ENCODE results near the gene DDX55.
"Not testable (repeated sequence)": the region's sequence is repeated elsewhere in the genome, so short reads cannot be mapped to it uniquely, and the experiment has no call there.

The DDX55 gene

GRCh38 chr12:123578829-123579228 is 23.1 kb upstream of the DDX55 start:
- not testable (repeated sequence) for H3K4me3 ChIP-seq (ENCODE audit: low read depth, low read length); H3K27me3 ChIP-seq (ENCODE audit: control insufficient read depth, insufficient read depth, low read length); H3K4me1 ChIP-seq (ENCODE audit: control insufficient read depth, insufficient read depth, low read length); H3K36me3 ChIP-seq (ENCODE audit: control insufficient read depth, insufficient read depth, low read length); H3K9me3 ChIP-seq (ENCODE audit: control insufficient read depth, insufficient read depth, low read depth, low read length); H3K27ac ChIP-seq (ENCODE audit: low read depth, low read length); H3K9ac ChIP-seq (ENCODE audit: low read length)

- H3K4me3 ChIP-seq (ENCODE audit: low read depth, low read length): no peak overlapping the region
- H3K9me3 ChIP-seq (ENCODE audit: control insufficient read depth, insufficient read depth, low read depth, low read length): peaks cover 8% of the 10 kb centered on the region
- no peaks in the 10 kb centered on the region; the same call in 1 of the 2 replicates for H3K36me3 ChIP-seq (ENCODE audit: control insufficient read depth, insufficient read depth, low read length)
- H3K9ac ChIP-seq (ENCODE audit: low read length): no peak overlapping the region
- no peaks in the 10 kb centered on the region for H3K27me3 ChIP-seq (ENCODE audit: control insufficient read depth, insufficient read depth, low read length)
- no peak overlapping the region for H3K27ac ChIP-seq (ENCODE audit: low read depth, low read length)
- H3K4me1 ChIP-seq (ENCODE audit: control insufficient read depth, insufficient read depth, low read length): peaks cover 5% of the 10 kb centered on the region
Observed at GRCh38 chr12:123580772-123581171, 21.1 kb upstream of the DDX55 start.

- Histone ChIP-seq H3K36me3 (ENCODE audit: control insufficient read depth, insufficient read depth, low read length) (peaks cover 89% of the 10 kb centered on the region), H3K9me3 (ENCODE audit: control insufficient read depth, insufficient read depth, low read depth, low read length) (no peaks in the 10 kb centered on the region), H3K27me3 (ENCODE audit: control insufficient read depth, insufficient read depth, low read length) (no peaks in the 10 kb centered on the region), H3K27ac (ENCODE audit: low read depth, low read length) (no peak overlapping the region), H3K9ac (ENCODE audit: low read length) (no peak overlapping the region), H3K4me3 (ENCODE audit: low read depth, low read length) (no peak overlapping the region), H3K4me1 (ENCODE audit: control insufficient read depth, insufficient read depth, low read length) (no peaks in the 10 kb centered on the region)
Observed at GRCh38 chr12:123591702-123592481, 10.0 kb upstream of the DDX55 start.

- peaks cover 72% of the 10 kb centered on the region for H3K36me3 ChIP-seq (ENCODE audit: control insufficient read depth, insufficient read depth, low read length)
- H3K9ac ChIP-seq (ENCODE audit: low read length): no peak overlapping the region
- H3K27ac ChIP-seq (ENCODE audit: low read depth, low read length): no peak overlapping the region
- H3K27me3 ChIP-seq (ENCODE audit: control insufficient read depth, insufficient read depth, low read length): no peaks in the 10 kb centered on the region
- H3K4me1 ChIP-seq (ENCODE audit: control insufficient read depth, insufficient read depth, low read length): no peaks in the 10 kb centered on the region
- H3K4me3 ChIP-seq (ENCODE audit: low read depth, low read length): no peak overlapping the region
- H3K9me3 ChIP-seq (ENCODE audit: control insufficient read depth, insufficient read depth, low read depth, low read length): no peaks in the 10 kb centered on the region
Observed at GRCh38 chr12:123595729-123596128, 6.2 kb upstream of the DDX55 start.

GRCh38 chr12:123597100-123597499 is 4.8 kb upstream of the DDX55 start:
- no peak overlapping the region for H3K27ac ChIP-seq (ENCODE audit: low read depth, low read length)
- no peak overlapping the region for H3K9ac ChIP-seq (ENCODE audit: low read length)
- peaks cover 59% of the 10 kb centered on the region for H3K36me3 ChIP-seq (ENCODE audit: control insufficient read depth, insufficient read depth, low read length)

GRCh38 chr12:123598522-123598921 is 3.4 kb upstream of the DDX55 start:
- Histone ChIP-seq H3K27ac (ENCODE audit: low read depth, low read length) (no peak overlapping the region), H3K4me3 (ENCODE audit: low read depth, low read length) (no peak overlapping the region), H3K9me3 (ENCODE audit: control insufficient read depth, insufficient read depth, low read depth, low read length) (no peaks in the 10 kb centered on the region), H3K36me3 (ENCODE audit: control insufficient read depth, insufficient read depth, low read length) (peaks cover 45% of the 10 kb centered on the region), H3K4me1 (ENCODE audit: control insufficient read depth, insufficient read depth, low read length) (peaks cover 3% of the 10 kb centered on the region; the same call in 1 of the 2 replicates), H3K27me3 (ENCODE audit: control insufficient read depth, insufficient read depth, low read length) (no peaks in the 10 kb centered on the region), H3K9ac (ENCODE audit: low read length) (no peak overlapping the region)

More at GRCh38 chr12:123597100-123597499, 4.8 kb upstream of the DDX55 start:
- Histone ChIP-seq H3K4me3 (ENCODE audit: low read depth, low read length) (no peak overlapping the region), H3K9me3 (ENCODE audit: control insufficient read depth, insufficient read depth, low read depth, low read length) (no peaks in the 10 kb centered on the region), H3K27me3 (ENCODE audit: control insufficient read depth, insufficient read depth, low read length) (no peaks in the 10 kb centered on the region), H3K4me1 (ENCODE audit: control insufficient read depth, insufficient read depth, low read length) (no peaks in the 10 kb centered on the region)

- Histone ChIP-seq H3K27me3 (ENCODE audit: control insufficient read depth, insufficient read depth, low read length) (no peaks in the 10 kb centered on the region), H3K9ac (ENCODE audit: low read length) (no peak overlapping the region), H3K9me3 (ENCODE audit: control insufficient read depth, insufficient read depth, low read depth, low read length) (no peaks in the 10 kb centered on the region), H3K4me1 (ENCODE audit: control insufficient read depth, insufficient read depth, low read length) (peaks cover 3% of the 10 kb centered on the region; the same call in 1 of the 2 replicates), H3K4me3 (ENCODE audit: low read depth, low read length) (no peak overlapping the region), H3K27ac (ENCODE audit: low read depth, low read length) (no peak overlapping the region), H3K36me3 (ENCODE audit: control insufficient read depth, insufficient read depth, low read length) (peaks cover 46% of the 10 kb centered on the region)
Observed at GRCh38 chr12:123599310-123599709, 2.6 kb upstream of the DDX55 start.

DNA sequence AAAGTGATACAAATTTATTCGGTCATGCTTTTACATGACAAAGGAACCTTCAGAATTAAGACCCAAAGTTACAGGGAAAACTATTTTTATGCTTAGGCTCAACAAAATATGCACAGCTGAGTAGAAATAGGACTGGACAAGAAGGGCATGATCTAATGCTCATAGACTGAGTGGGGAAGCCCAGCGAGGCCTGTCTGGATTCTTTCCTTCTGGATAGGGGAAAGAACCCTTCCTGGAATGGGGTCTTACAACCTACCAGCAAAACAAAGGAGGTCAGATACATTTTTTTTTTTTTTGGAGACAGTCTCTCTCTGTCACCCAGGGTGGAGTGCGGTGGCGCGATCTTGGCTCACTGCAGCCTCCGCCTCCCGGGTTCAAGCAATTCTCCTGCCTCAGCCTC is 2.2 kb upstream of the DDX55 start:
- H3K9ac ChIP-seq (ENCODE audit: low read length): no peak overlapping the region
- no peak overlapping the region for H3K27ac ChIP-seq (ENCODE audit: low read depth, low read length)
- H3K9me3 ChIP-seq (ENCODE audit: control insufficient read depth, insufficient read depth, low read depth, low read length): no peaks in the 10 kb centered on the region
- no peaks in the 10 kb centered on the region for H3K27me3 ChIP-seq (ENCODE audit: control insufficient read depth, insufficient read depth, low read length)
- H3K4me1 ChIP-seq (ENCODE audit: control insufficient read depth, insufficient read depth, low read length): peaks cover 3% of the 10 kb centered on the region; the same call in 1 of the 2 replicates
- H3K36me3 ChIP-seq (ENCODE audit: control insufficient read depth, insufficient read depth, low read length): peaks cover 47% of the 10 kb centered on the region
- H3K4me3 ChIP-seq (ENCODE audit: low read depth, low read length): no peak overlapping the region

DNA sequence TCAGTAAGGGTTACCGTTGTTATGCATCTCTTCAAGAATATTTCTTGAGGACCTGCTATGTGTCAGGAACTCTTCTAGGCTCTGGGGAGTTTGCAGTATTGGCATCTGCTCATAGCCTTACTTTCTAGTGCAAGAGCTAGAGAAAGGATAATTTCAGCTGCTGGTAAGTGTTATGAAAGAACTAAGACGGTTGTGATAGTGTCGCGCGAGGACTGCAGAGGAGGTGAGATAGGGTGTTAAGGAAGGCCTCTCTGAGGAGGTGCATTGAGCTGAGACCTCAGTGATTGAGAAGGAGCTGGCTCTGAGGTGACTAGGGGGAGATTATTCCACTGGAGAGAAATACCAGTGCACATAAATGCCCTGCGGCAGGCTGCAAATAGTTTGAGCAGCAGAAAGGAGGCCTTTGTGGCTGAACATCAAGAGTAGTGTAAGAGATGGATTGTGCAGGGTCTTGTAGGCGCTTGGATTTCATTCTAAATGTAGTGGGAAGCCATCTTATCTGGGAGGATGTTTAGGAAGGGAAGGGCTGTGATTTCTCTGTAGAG is 824 bp downstream of the DDX55 start:
- Histone ChIP-seq H3K36me3 (ENCODE audit: control insufficient read depth, insufficient read depth, low read length) (peaks cover 49% of the 10 kb centered on the region), H3K27me3 (ENCODE audit: control insufficient read depth, insufficient read depth, low read length) (no peaks in the 10 kb centered on the region), H3K9ac (ENCODE audit: low read length) (peak overlapping the region; percentile 99), H3K9me3 (ENCODE audit: control insufficient read depth, insufficient read depth, low read depth, low read length) (no peaks in the 10 kb centered on the region), H3K27ac (ENCODE audit: low read depth, low read length) (no peak overlapping the region), H3K4me1 (ENCODE audit: control insufficient read depth, insufficient read depth, low read length) (peaks cover 3% of the 10 kb centered on the region; the same call in 1 of the 2 replicates), H3K4me3 (ENCODE audit: low read depth, low read length) (peak overlapping the region; percentile 100)

GRCh38 chr12:123603495-123603894 is 1.6 kb downstream of the DDX55 start:
- not testable (repeated sequence) for H3K4me3 ChIP-seq (ENCODE audit: low read depth, low read length); H3K9ac ChIP-seq (ENCODE audit: low read length); H3K27me3 ChIP-seq (ENCODE audit: control insufficient read depth, insufficient read depth, low read length); H3K27ac ChIP-seq (ENCODE audit: low read depth, low read length); H3K4me1 ChIP-seq (ENCODE audit: control insufficient read depth, insufficient read depth, low read length); H3K9me3 ChIP-seq (ENCODE audit: control insufficient read depth, insufficient read depth, low read depth, low read length)
- peaks cover 49% of the 10 kb centered on the region for H3K36me3 ChIP-seq (ENCODE audit: control insufficient read depth, insufficient read depth, low read length)

DNA sequence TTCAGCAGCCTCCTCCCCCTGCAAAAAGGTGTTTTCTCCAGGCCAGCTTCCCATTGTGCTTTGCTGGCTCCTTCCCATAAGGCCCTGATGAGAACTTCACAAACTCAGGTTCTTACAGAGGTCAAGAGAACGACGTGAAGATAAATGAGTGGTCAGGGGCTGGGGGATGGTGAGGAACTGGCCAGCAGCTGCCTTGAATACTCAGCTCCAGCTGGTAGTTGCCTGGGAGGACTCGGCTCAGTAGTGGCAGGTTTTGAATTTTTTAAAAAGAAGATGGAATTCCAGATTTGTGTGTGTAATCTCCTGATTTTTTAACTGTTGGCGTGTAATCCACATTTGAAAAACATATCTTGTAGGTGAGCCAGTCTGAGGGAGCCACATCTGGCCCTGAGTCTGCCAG is 5.9 kb downstream of the DDX55 start:
- H3K4me3 ChIP-seq (ENCODE audit: low read depth, low read length): no peak overlapping the region
- H3K9ac ChIP-seq (ENCODE audit: low read length): no peak overlapping the region
- peaks cover 86% of the 10 kb centered on the region for H3K36me3 ChIP-seq (ENCODE audit: control insufficient read depth, insufficient read depth, low read length)
- no peak overlapping the region for H3K27ac ChIP-seq (ENCODE audit: low read depth, low read length)
- H3K4me1 ChIP-seq (ENCODE audit: control insufficient read depth, insufficient read depth, low read length): peaks cover 3% of the 10 kb centered on the region; the same call in 1 of the 2 replicates
- H3K27me3 ChIP-seq (ENCODE audit: control insufficient read depth, insufficient read depth, low read length): no peaks in the 10 kb centered on the region
- H3K9me3 ChIP-seq (ENCODE audit: control insufficient read depth, insufficient read depth, low read depth, low read length): no peaks in the 10 kb centered on the region
